HCT116 (cell line): ENCODE results near the gene SPPL2B. TPM values are rescaled to one million over a fixed set of nuclear protein-coding genes. Genes with fewer than 3 reads are reported as not detected.
"Not testable (repeated sequence)": the region's sequence is repeated elsewhere in the genome, so short reads cannot be mapped to it uniquely, and the experiment has no call there.

Source experiments
- ATAC-seq: fragments of 200-7000 bp; cut with Tn5 transposase; 2 replicates; pipeline ENCODE4 v1.9.1; 2020; ENCODE audit warnings: mild to moderate bottlenecking, moderate library complexity
- BruUV-seq: library from RNA; stranded (reverse); fragments of 400-500 nt; replicated peaks from 2 replicates; lab custom pipeline; 2021; lab: Mats Ljungman, UMichigan
- CTCF ChIA-PET: fragments of 300-600 bp; sonication (Branson Sonifier 250); formaldehyde crosslinking; loops from one replicate; lab custom pipeline; 2021; ENCODE audit warnings: antibody characterized with exemption; lab: Charles Lee
- POLR2A ChIA-PET: fragments of 300-600, 350-600 bp; sonication (Branson Sonifier 250); formaldehyde crosslinking; loops from one replicate; lab custom pipeline; 2021; ENCODE audit warnings: antibody characterized with exemption; lab: Charles Lee
- RAD21 ChIA-PET, 2 experiments: fragments of 300-600 bp; sonication (Branson Sonifier 250); formaldehyde crosslinking; loops; one replicate each; lab custom pipeline; 2023; ENCODE audit warnings: low total read pairs in 2 of 2; ENCODE audit not compliant: uncharacterized antibody in 2 of 2, unreplicated experiment in 2 of 2, low non-redundant PET in 1 of 2; lab: Charles Lee
- DNase-seq: peaks from one replicate; pipeline ENCODE4 v3.0.0-alpha.2; 2010; ENCODE audit warnings: low read depth, low spot score
- H2AFZ ChIP-seq: fragments of 200-600 bp; shearing (Covaris generic), sonication (generic); 2 replicates; pipeline ENCODE4 v1.6.1; 2017; ENCODE audit warnings: low read depth, mixed run types, mixed read lengths, antibody characterized with exemption, low read length; ENCODE audit not compliant: poor library complexity, severe bottlenecking
- H3K27ac ChIP-seq: 2 replicates; pipeline ENCODE4 v1.5.1; 2012; ENCODE audit warnings: low read depth, low read length
- H3K27me3 ChIP-seq: fragments of 200-600 bp; sonication (generic); 2 replicates; pipeline ENCODE4 v1.6.1; 2016; ENCODE audit warnings: mixed run types, low read length, mixed read lengths; ENCODE audit not compliant: insufficient read depth
- H3K36me3 ChIP-seq, 2 experiments: fragments of 200-500 bp in 1 of 2; fragments of 200-600 bp in 1 of 2; sonication (Bioruptor generic) in 1 of 2; sonication (generic) in 1 of 2; 2 replicates each; pipeline versions ENCODE4 v1.5.1 to v1.6.1; 2014 to 2016; ENCODE audit warnings: low read length in 2 of 2, inconsistent platforms in 1 of 2, mixed read lengths in 1 of 2, mixed run types in 1 of 2; ENCODE audit not compliant: insufficient read depth in 2 of 2, control insufficient read depth in 1 of 2
- H3K4me1 ChIP-seq, 2 experiments: fragments of 200-600 bp in 1 of 2; sonication (generic) in 1 of 2; 2 replicates each; pipeline versions ENCODE4 v1.5.1 to v1.6.1; 2012 to 2017; ENCODE audit warnings: low read length in 2 of 2, inconsistent platforms in 1 of 2, mild to moderate bottlenecking in 1 of 2, mixed read lengths in 1 of 2, mixed run types in 1 of 2, moderate library complexity in 1 of 2; ENCODE audit not compliant: insufficient read depth in 2 of 2, control insufficient read depth in 1 of 2
- H3K4me2 ChIP-seq: fragments of 200-600 bp; sonication (generic); 2 replicates; pipeline ENCODE4 v1.6.1; 2017; ENCODE audit warnings: mixed run types, low read length, mixed read lengths
- H3K4me3 ChIP-seq, 2 experiments: fragments of 200-600 bp in 1 of 2; sonication (generic) in 1 of 2; replicated peaks in 1 of 2; 2 replicates each; pipeline ENCODE4 v1.5.1; 2011 to 2016; ENCODE audit warnings: low read length in 2 of 2, control low read depth in 1 of 2, low read depth in 1 of 2, mild to moderate bottlenecking in 1 of 2, mixed read lengths in 1 of 2, mixed run types in 1 of 2
- H3K79me2 ChIP-seq: fragments of 200-600 bp; sonication (generic); 2 replicates; pipeline ENCODE4 v1.6.1; 2017; ENCODE audit warnings: mild to moderate bottlenecking, mixed run types, low read length, moderate library complexity, mixed read lengths; ENCODE audit not compliant: insufficient read depth
- H3K9ac ChIP-seq: fragments of 200-600 bp; sonication (generic); 2 replicates; pipeline ENCODE4 v1.6.1; 2016; ENCODE audit warnings: low read length, mixed read lengths
- H3K9me2 ChIP-seq: fragments of 200-600 bp; sonication (generic), shearing (Covaris generic); 2 replicates; pipeline ENCODE4 v1.6.1; 2017; ENCODE audit warnings: mixed run types, mild to moderate bottlenecking, moderate library complexity; ENCODE audit not compliant: insufficient read depth
- H3K9me3 ChIP-seq, 2 experiments: fragments of 200-500 bp in 1 of 2; fragments of 200-600 bp in 1 of 2; sonication (Bioruptor generic) in 1 of 2; sonication (generic) in 1 of 2; 2 replicates each; pipeline ENCODE4 v1.6.1; 2014 to 2017; ENCODE audit warnings: low read length in 2 of 2, mixed read lengths in 2 of 2, inconsistent platforms in 1 of 2, low read depth in 1 of 2, mild to moderate bottlenecking in 1 of 2, mixed run types in 1 of 2, moderate library complexity in 1 of 2; ENCODE audit not compliant: control insufficient read depth in 1 of 2, insufficient read depth in 1 of 2
- H4K20me1 ChIP-seq: fragments of 200-600 bp; sonication (generic), shearing (Covaris generic); 2 replicates; pipeline ENCODE4 v1.6.1; 2017; ENCODE audit warnings: mixed run types, mild to moderate bottlenecking, moderate library complexity; ENCODE audit not compliant: insufficient read depth
- ELF1 ChIP-seq: IDR thresholded peaks from 2 replicates; pipeline ENCODE4 v1.6.1; 2012; ENCODE audit warnings: low read depth, borderline replicate concordance
- POLR2AphosphoS5 ChIP-seq: IDR thresholded peaks from 2 replicates; pipeline ENCODE4 v1.6.1; 2011; ENCODE audit warnings: mild to moderate bottlenecking, low read depth, low read length, moderate library complexity
- SIN3A ChIP-seq: IDR thresholded peaks from 2 replicates; pipeline ENCODE4 v1.6.1; 2012; ENCODE audit warnings: low read depth
- SP1 ChIP-seq: IDR thresholded peaks from 2 replicates; pipeline ENCODE4 v1.6.1; 2012; ENCODE audit warnings: low read depth
- TCF7L2 ChIP-seq: IDR thresholded peaks from 2 replicates; pipeline ENCODE4 v1.7.0; 2011; ENCODE audit warnings: borderline replicate concordance, inconsistent platforms; ENCODE audit not compliant: insufficient read depth, insufficient read length; ENCODE audit errors: extremely low read depth
- intact Hi-C: fragments of 100-400 bp; cut with micrococcal nuclease; formaldehyde crosslinking; loops from 2 replicates; pipeline ENCODE4 v1.10.0; 2022
- total RNA-seq: library from RNA; stranded (reverse); gene quantifications from one replicate; pipeline ENCODE4 v1.2.1, GENCODE V29; 2021; ENCODE audit not compliant: unreplicated experiment

SPPL2B gene
- total RNA-seq, 1 experiment from 2014 or later, result 83.1 TPM

- H3K9me3 ChIP-seq, result peaks cover 0 to 7% of the 10 kb centered on the region in 2 experiments; a peak in 1 of 4 replicates
- BruUV-seq, result no TSS peak
- ChIA-PET RAD21 (no interaction called here), POLR2A (no interaction called here), CTCF (interaction anchor here (0.6 kb wide), 1 partner anchor 325 kb away, joined by 3 read pairs; no protein-coding TSS in a partner anchor)
- intact Hi-C loops, result loop anchor here (5.0 kb wide), 1 partner anchor 67 kb away; the partner anchor contains the start of genes LSM7 and SPPL2B
- H3K4me2 ChIP-seq, result no peak overlapping the region
- no peak for DNase-seq
- TF ChIP-seq SP1, result no peak
- no peak for TF ChIP-seq SIN3A
- TF ChIP-seq TCF7L2, result no peak
- H3K79me2 ChIP-seq, result no peaks in the 10 kb centered on the region
- no peak overlapping the region for H3K27ac ChIP-seq
- peaks cover 0 to 8% of the 10 kb centered on the region in 2 experiments; a peak in 1 of 4 replicates for H3K4me1 ChIP-seq
- no peaks in the 10 kb centered on the region for H3K27me3 ChIP-seq
- ATAC-seq, result no peak
- H3K9me2 ChIP-seq, result no peaks in the 10 kb centered on the region
- H2AFZ ChIP-seq, result no peak overlapping the region
- H3K36me3 ChIP-seq, result no peaks in the 10 kb centered on the region
- no peaks in the 10 kb centered on the region for H4K20me1 ChIP-seq
- H3K9ac ChIP-seq, result no peak overlapping the region
- H3K4me3 ChIP-seq, result no peak overlapping the region
Observed at GRCh38 chr19:2394054-2394441, 65.6 kb downstream of the SPPL2B start.

DNA sequence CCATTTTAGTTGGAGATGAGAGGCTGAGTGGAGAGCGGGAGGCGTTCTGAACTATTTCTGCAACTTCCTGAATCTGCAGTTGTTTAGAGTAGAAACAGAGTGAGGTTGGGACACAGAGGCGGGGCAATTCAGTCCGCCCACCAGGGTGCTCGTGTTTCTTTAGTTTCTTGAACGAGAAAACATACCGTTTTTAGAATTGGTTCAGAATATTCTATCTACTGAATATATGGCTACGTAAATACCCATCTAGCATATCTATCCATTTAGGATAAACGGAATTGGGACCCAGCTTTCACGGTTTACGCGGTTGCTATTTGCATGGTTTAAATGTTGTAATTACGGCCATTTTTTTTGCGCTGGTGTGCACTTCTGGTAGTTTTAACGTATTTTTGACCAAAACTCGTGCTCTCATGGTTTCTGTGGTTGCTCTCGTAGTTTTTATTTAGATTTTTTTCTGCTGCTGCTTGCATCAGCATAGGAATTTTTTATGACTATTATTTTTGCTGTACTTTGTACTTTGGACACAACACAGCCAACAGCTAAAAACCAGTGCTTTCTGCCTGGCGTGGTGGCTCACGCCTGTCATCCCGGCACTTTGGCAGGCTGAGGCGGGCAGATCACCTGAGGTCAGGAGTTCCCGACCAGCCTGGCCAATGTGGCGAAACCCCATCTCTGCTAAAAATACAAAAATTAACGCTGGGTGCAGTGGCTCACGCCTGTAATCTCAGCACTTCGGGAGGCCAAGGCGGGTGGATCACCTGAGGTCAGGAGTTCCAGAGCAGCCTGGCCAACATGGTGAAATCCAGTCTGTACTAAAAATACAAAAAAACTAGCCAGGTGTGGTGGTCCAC lies 66.2 kb downstream of the SPPL2B start:
- Histone ChIP-seq H3K4me2 (no peak overlapping the region), H2AFZ (no peak overlapping the region), H3K4me3 (no peak overlapping the region), H3K79me2 (no peaks in the 10 kb centered on the region), H3K9me2 (no peaks in the 10 kb centered on the region), H3K27ac (no peak overlapping the region), H3K4me1 (peaks cover 0 to 8% of the 10 kb centered on the region in 2 experiments; a peak in 1 of 4 replicates)
- ATAC-seq, result no peak
- CTCF ChIA-PET, result no interaction called here
- DNase-seq, result no peak
- intact Hi-C loops, result loop anchor here (5.0 kb wide), 1 partner anchor 67 kb away; the partner anchor contains the start of genes LSM7 and SPPL2B
- TF ChIP-seq ELF1, result no peak
- TF ChIP-seq POLR2AphosphoS5, result no peak
- TF ChIP-seq, all 23 proteins: peak for 0
- ChIA-PET POLR2A (no interaction called here), RAD21 (no interaction called here)
- no TSS peak for BruUV-seq
- Histone ChIP-seq H3K27me3 (no peaks in the 10 kb centered on the region), H4K20me1 (no peaks in the 10 kb centered on the region), H3K36me3 (no peaks in the 10 kb centered on the region), H3K9ac (no peak overlapping the region), H3K9me3 (peaks cover 0 to 7% of the 10 kb centered on the region in 2 experiments; a peak in 1 of 4 replicates)

DNA sequence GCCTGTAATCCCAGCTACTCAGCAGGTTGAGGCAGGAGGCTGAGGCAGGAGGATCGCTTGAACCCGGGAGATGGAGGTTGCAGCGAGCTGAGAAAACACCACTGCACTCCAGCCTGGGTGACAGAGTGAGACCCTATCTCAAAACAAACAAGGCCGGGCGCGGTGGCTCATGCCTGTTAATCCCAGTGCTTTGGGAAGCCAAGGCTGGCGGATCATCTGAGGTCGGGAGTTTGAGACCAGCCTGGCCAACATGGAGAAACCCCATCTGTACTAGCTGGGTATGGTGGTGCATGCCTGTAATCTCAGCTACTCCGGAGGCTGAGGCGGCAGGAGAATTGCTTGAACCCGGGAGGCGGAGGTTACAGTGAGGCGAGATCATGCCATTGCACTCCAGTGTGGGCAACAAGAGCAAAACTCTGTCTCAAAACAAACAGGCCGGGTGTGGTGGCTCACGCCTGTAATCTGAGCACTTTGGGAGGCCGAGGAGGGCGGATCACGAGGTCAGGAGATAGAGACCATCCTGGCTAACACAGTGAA lies 66.9 kb downstream of the SPPL2B start:
- H3K27ac ChIP-seq, RAD21 ChIA-PET, H3K4me1 ChIP-seq, H3K79me2 ChIP-seq, ATAC-seq, H2AFZ ChIP-seq, H3K27me3 ChIP-seq, H3K9me2 ChIP-seq, BruUV-seq, H4K20me1 ChIP-seq, CTCF ChIA-PET, H3K9me3 ChIP-seq, H3K36me3 ChIP-seq, DNase-seq, H3K4me3 ChIP-seq, POLR2A ChIA-PET, intact Hi-C loops, H3K9ac ChIP-seq, H3K4me2 ChIP-seq: not testable (repeated sequence)
